Activated naive CD4-positive, alpha-beta T cell (primary cell): ENCODE data around the gene PLEKHG2.
"Not testable (repeated sequence)": the region's sequence is repeated elsewhere in the genome, so short reads cannot be mapped to it uniquely, and the experiment has no call there.

Experiments
- DNase-seq, 4 experiments: peaks; one replicate each; lab custom pipeline; 2025; lab: John Stamatoyannopoulos, UW

PLEKHG2 gene

GRCh38 chr19:39412100-39412866 lies at the start of gene PLEKHG2:
Gene PLEKHG2, plus strand, starts transcription at chr19:39412669. Its CDS starts 1,418 bp downstream, at chr19:39414087.
- peak; percentile 98 to 99 (median 98) for DNase-seq

- no peak for DNase-seq
Measured at GRCh38 chr19:39362682-39363657, 49.5 kb upstream of the PLEKHG2 start.

GRCh38 chr19:39363901-39364457 lies 48.5 kb upstream of the PLEKHG2 start:
- no peak for DNase-seq

- DNase-seq: no peak
Measured at GRCh38 chr19:39365531-39365930, 46.9 kb upstream of the PLEKHG2 start.

GRCh38 chr19:39369200-39369599 lies 43.3 kb upstream of the PLEKHG2 start:
- DNase-seq: no peak

- no peak for DNase-seq
Measured at GRCh38 chr19:39370735-39371134, 41.7 kb upstream of the PLEKHG2 start.

GRCh38 chr19:39372047-39372802 lies 40.2 kb upstream of the PLEKHG2 start:
- DNase-seq: no peak

- no peak for DNase-seq
Measured at GRCh38 chr19:39372941-39373340, 39.5 kb upstream of the PLEKHG2 start.

- DNase-seq: no peak
Measured at GRCh38 chr19:39375929-39376328, 36.5 kb upstream of the PLEKHG2 start.

GRCh38 chr19:39377373-39378362 lies 34.8 kb upstream of the PLEKHG2 start:
- DNase-seq: no peak

- not testable (repeated sequence) for DNase-seq
Measured at GRCh38 chr19:39379366-39379765, 33.1 kb upstream of the PLEKHG2 start.

- no peak for DNase-seq
Measured at GRCh38 chr19:39379865-39380396, 32.5 kb upstream of the PLEKHG2 start.

GRCh38 chr19:39380521-39381502 lies 31.7 kb upstream of the PLEKHG2 start:
- no peak for DNase-seq

- no peak for DNase-seq
Measured at GRCh38 chr19:39381910-39382611, 30.4 kb upstream of the PLEKHG2 start.

- no peak for DNase-seq
Measured at GRCh38 chr19:39382991-39383828, 29.3 kb upstream of the PLEKHG2 start.

GRCh38 chr19:39384839-39385568 lies 27.5 kb upstream of the PLEKHG2 start:
- DNase-seq: no peak
